Kidney (tissue), 14 donors: ENCODE data around the gene COL4A2. TPM values are rescaled to one million over a fixed set of nuclear protein-coding genes. Genes with fewer than 3 reads are reported as not detected.

Experiments used
- DNase-seq, 5 donors: peaks; one replicate each; pipeline ENCODE4 v3.0.0-alpha.2; 2013 to 2020
- FAIRE-seq: peaks from 2 replicates; lab custom pipeline; 2012; peaks lifted over from hg19 to GRCh38; lab: Jason Lieb, UNC
- H3K27ac ChIP-seq, 2 donors: one replicate each; pipeline ENCODE4 v1.7.0; 2013; ENCODE audit warnings: low read depth in 2 of 2, low read length in 2 of 2, inconsistent platforms in 1 of 2
- H3K27me3 ChIP-seq: one replicate; pipeline ENCODE4 v1.7.1; 2013; ENCODE audit warnings: low read length, inconsistent platforms; ENCODE audit not compliant: control insufficient read depth, insufficient read depth
- H3K36me3 ChIP-seq, 3 donors: one replicate each; pipeline versions ENCODE4 v1.7.0 to v1.7.1; 2013; ENCODE audit warnings: low read length in 3 of 3, control low read depth in 1 of 3, inconsistent platforms in 1 of 3; ENCODE audit not compliant: insufficient read depth in 3 of 3, control insufficient read depth in 2 of 3
- H3K4me1 ChIP-seq, 3 donors: one replicate each; pipeline versions ENCODE4 v1.7.0 to v1.7.1; 2013; ENCODE audit warnings: low read length in 3 of 3, inconsistent platforms in 1 of 3, low read depth in 1 of 3; ENCODE audit not compliant: control insufficient read depth in 2 of 3, insufficient read depth in 2 of 3
- H3K4me3 ChIP-seq, 3 donors: one replicate each; pipeline versions ENCODE4 v1.7.0 to v1.8.1; 2013; ENCODE audit warnings: low read length in 3 of 3, control low read depth in 1 of 3, inconsistent platforms in 1 of 3
- H3K9ac ChIP-seq, 3 donors: one replicate each; pipeline versions ENCODE4 v1.7.0 to v1.7.1; 2013; ENCODE audit warnings: low read length in 3 of 3, control low read depth in 1 of 3, inconsistent platforms in 1 of 3
- H3K9me3 ChIP-seq, 3 donors: one replicate each; pipeline versions ENCODE4 v1.7.0 to v1.7.1; 2013; ENCODE audit warnings: low read length in 3 of 3, control low read depth in 1 of 3, inconsistent platforms in 1 of 3; ENCODE audit not compliant: control insufficient read depth in 2 of 3, insufficient read depth in 1 of 3
- intact Hi-C: fragments of 100-400 bp; cut with DNase I; formaldehyde crosslinking; loops from one replicate; pipeline ENCODE4 v1.11.1; 2022
- polyA plus RNA-seq: library from polyadenylated mRNA; stranded (reverse); fragments of 350-450 nt; fragmentation: Illumina TruSeq; extraction: RNeasy Lipid Tissue Mini Kit (QIAGEN cat#74804); gene quantifications from one replicate; pipeline ENCODE4 v1.2.3, GENCODE V29; 2014; ENCODE audit warnings: low read depth, low replicate concordance; ENCODE audit not compliant: insufficient read depth
- total RNA-seq: library from RNA; stranded (reverse); fragmentation: NEBNext Ultra II Directional; extraction: Animal tissue kit (Norgen Biotek cat#: 25700); gene quantifications from one replicate; pipeline ENCODE4 v1.2.1, GENCODE V29; 2021
- TF ChIP-seq, protein P1 (sequence below): IDR thresholded peaks from 3 replicates; pipeline ENCODE4 v1.5.1; 2012; ENCODE audit warnings: mild to moderate bottlenecking, moderate library complexity, borderline replicate concordance; ENCODE audit not compliant: insufficient read depth; ENCODE audit errors: extremely low read depth
- donor health status: control.
- donor health status: control.
- donor health status: control.
- donor health status: control.
- donor health status: control.
- donor health status: DM: yes; HTN: yes; CAD: no.
- donor health status: Normal renal cell carcinoma (clear cell type).

Gene COL4A2
- total and polyA plus RNA-seq, 2 donors from 2014 or later: 126 to 265 TPM

DNA sequence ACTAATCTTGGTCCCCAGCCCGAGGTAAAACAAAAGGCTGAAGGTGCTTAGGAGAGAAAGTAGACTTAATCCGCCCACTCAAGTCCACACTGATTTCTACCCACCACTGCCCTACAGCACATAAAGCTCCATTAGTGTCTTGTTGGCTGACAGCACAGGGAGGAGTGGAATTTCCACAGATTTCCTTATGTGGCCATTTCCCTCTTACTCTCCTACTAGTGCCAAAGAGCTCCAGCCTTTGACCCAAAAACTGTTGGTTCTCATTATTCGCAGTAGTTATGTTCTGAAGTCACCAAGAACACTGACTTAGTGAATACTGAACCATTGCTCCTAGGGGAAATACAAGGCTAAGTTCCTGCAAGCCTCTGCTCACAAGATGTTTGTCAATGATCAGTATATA lies 193.3 kb downstream of the COL4A2 start:
- TF ChIP-seq, protein P1, sequence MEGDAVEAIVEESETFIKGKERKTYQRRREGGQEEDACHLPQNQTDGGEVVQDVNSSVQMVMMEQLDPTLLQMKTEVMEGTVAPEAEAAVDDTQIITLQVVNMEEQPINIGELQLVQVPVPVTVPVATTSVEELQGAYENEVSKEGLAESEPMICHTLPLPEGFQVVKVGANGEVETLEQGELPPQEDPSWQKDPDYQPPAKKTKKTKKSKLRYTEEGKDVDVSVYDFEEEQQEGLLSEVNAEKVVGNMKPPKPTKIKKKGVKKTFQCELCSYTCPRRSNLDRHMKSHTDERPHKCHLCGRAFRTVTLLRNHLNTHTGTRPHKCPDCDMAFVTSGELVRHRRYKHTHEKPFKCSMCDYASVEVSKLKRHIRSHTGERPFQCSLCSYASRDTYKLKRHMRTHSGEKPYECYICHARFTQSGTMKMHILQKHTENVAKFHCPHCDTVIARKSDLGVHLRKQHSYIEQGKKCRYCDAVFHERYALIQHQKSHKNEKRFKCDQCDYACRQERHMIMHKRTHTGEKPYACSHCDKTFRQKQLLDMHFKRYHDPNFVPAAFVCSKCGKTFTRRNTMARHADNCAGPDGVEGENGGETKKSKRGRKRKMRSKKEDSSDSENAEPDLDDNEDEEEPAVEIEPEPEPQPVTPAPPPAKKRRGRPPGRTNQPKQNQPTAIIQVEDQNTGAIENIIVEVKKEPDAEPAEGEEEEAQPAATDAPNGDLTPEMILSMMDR: no peak
- H3K27ac ChIP-seq: no peak overlapping the region
- no peak overlapping the region for H3K4me3 ChIP-seq
- H3K27me3 ChIP-seq: no peaks in the 10 kb centered on the region
- peaks cover 16 to 52% (median 51%) of the 10 kb centered on the region in 3 donors for H3K36me3 ChIP-seq
- no peak overlapping the region for H3K9ac ChIP-seq
- no peak for FAIRE-seq
- intact Hi-C loops: no loop called here
- no peaks in the 10 kb centered on the region for H3K9me3 ChIP-seq
- DNase-seq: no peak
- no peaks in the 10 kb centered on the region for H3K4me1 ChIP-seq

DNA sequence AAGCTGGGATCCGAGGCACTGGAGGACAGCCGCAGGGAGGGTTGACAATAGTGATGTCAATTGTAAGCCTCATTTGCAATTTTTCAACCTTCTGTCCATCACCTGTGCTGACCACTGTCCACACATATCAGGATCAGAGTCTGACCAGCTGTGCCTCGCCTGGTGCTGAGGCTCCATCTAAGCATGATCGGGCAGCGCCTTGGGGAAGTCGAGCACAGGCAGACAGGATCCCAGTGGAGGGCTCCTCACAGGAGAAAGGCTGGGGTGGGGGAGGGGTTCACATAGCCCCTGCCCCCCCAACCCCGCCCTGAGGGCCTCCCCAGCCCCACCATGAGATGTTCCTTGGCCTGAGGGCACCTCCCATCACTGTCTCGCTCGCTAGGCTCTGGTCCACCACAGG lies 194.1 kb downstream of the COL4A2 start:
- Histone ChIP-seq H3K9me3 (no peaks in the 10 kb centered on the region), H3K4me1 (peaks cover 0 to 7% (median 0%) of the 10 kb centered on the region in 3 donors), H3K27ac (no peak overlapping the region), H3K9ac (no peak overlapping the region), H3K4me3 (no peak overlapping the region), H3K27me3 (no peaks in the 10 kb centered on the region), H3K36me3 (peaks cover 16 to 51% (median 43%) of the 10 kb centered on the region in 3 donors)
- DNase-seq: peak in 1 of 5 donors; percentile 42
- no peak for FAIRE-seq
- TF ChIP-seq, protein P1: no peak
- intact Hi-C loops: no loop called here

DNA sequence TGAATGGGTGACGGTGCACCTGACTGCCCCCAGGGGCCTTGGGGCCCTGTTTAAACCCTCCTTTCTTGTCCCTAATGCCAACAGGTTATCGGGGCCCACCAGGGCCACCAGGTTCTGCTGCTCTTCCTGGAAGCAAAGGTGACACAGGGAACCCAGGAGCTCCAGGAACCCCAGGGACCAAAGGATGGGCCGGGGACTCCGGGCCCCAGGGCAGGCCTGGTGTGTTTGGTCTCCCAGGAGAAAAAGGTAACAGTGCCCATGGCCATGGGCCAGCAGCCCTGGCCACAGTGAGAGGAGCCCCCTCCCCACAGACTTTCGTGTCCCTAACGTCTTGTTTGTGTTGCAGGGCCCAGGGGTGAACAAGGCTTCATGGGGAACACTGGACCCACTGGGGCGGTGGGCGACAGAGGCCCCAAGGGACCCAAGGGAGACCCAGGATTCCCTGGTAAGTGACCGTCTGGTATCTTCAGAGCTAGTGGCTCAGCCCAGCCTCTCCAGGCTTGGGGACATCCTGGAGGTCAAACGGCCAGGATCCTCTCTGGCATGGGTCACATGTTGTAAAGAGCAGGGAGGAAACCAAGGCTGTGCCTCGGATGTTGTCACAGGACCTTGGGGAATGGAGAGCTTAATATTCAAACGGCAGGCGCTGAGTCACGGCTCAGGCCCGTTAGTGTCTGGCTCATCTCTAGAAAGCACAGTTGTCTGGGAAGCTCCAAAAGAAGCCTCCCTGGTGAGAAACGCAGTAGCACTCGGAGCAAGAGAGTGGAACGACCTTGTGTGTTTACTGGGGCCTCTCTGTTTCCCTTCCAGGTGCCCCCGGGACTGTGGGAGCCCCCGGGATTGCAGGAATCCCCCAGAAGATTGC lies 196.2 kb downstream of the COL4A2 start:
- TF ChIP-seq, protein P1: no peak
- no peak overlapping the region for H3K27ac ChIP-seq
- FAIRE-seq: no peak

More for the DNA sequence above, 196.2 kb downstream of the COL4A2 start:
- Histone ChIP-seq H3K27me3 (no peaks in the 10 kb centered on the region), H3K9ac (no peak overlapping the region), H3K4me3 (no peak overlapping the region), H3K9me3 (no peaks in the 10 kb centered on the region), H3K36me3 (peaks cover 7 to 39% (median 29%) of the 10 kb centered on the region in 3 donors), H3K4me1 (peaks cover 0 to 26% (median 20%) of the 10 kb centered on the region in 3 donors)
- intact Hi-C loops: no loop called here
- DNase-seq: peak in 1 of 5 donors; percentile 35
